IMR-90 (cell line): Measurements from ENCODE around the gene SLIT3. TPM values are rescaled to one million over a fixed set of nuclear protein-coding genes. Genes with fewer than 3 reads are reported as not detected.

ENCODE experiments used
- ATAC-seq: fragments of 200-7000 bp; cut with Tn5 transposase; 2 replicates; pipeline ENCODE4 v1.9.1; 2020; ENCODE audit warnings: low read depth, mild to moderate bottlenecking, moderate library complexity
- BruUV-seq: library from RNA; stranded (reverse); fragments of 400-500 nt; replicated peaks from 2 replicates; lab custom pipeline; 2021; lab: Mats Ljungman, UMichigan
- CTCF ChIA-PET: fragments of 300-600 bp; formaldehyde crosslinking; extraction: SDS; loops from one replicate; lab custom pipeline; 2021; ENCODE audit warnings: antibody characterized with exemption; lab: Yijun Ruan, JAX
- POLR2A ChIA-PET: fragments of 300-600 bp; sonication (Branson Sonifier 250); formaldehyde crosslinking; loops from one replicate; lab custom pipeline; 2022; ENCODE audit warnings: antibody characterized with exemption; ENCODE audit not compliant: unreplicated experiment; lab: Charles Lee
- DNase-seq: peaks from one replicate; pipeline ENCODE4 v3.0.0; 2013
- H2AFZ ChIP-seq: replicated peaks from 2 replicates; pipeline ENCODE3; 2013; ENCODE audit warnings: low read length, mild to moderate bottlenecking; ENCODE audit not compliant: poor library complexity
- H2AK5ac ChIP-seq: 2 replicates; pipeline ENCODE4 v1.6.1; 2013; ENCODE audit warnings: low read depth, low read length, inconsistent platforms
- H2AK9ac ChIP-seq: replicated peaks from 2 replicates; pipeline ENCODE3; 2013; ENCODE audit warnings: mild to moderate bottlenecking, low read depth, low read length, moderate library complexity; ENCODE audit not compliant: poor library complexity
- H2BK120ac ChIP-seq: 2 replicates; pipeline ENCODE4 v1.6.1; 2013; ENCODE audit warnings: low read depth, low read length, inconsistent platforms
- H2BK15ac ChIP-seq: 3 replicates; pipeline ENCODE4 v1.6.1; 2013; ENCODE audit warnings: low read depth, low read length, inconsistent platforms
- H2BK20ac ChIP-seq: 2 replicates; pipeline ENCODE4 v1.6.1; 2013; ENCODE audit warnings: low read depth, mild to moderate bottlenecking, inconsistent platforms, low read length, moderate library complexity
- H2BK5ac ChIP-seq: 2 replicates; pipeline ENCODE4 v1.6.1; 2013; ENCODE audit warnings: mild to moderate bottlenecking, low read depth, low read length, inconsistent platforms; ENCODE audit not compliant: poor library complexity, severe bottlenecking
- H3K14ac ChIP-seq: replicated peaks from 2 replicates; pipeline ENCODE4 v1.6.1; 2013; ENCODE audit warnings: low read depth, low read length, inconsistent platforms
- H3K18ac ChIP-seq: 2 replicates; pipeline ENCODE4 v1.6.1; 2013; ENCODE audit warnings: low read depth, low read length, control low read depth
- H3K23ac ChIP-seq: 2 replicates; pipeline ENCODE4 v1.6.1; 2013; ENCODE audit warnings: low read depth, low read length, inconsistent platforms
- H3K27ac ChIP-seq: 2 replicates; pipeline ENCODE4 v1.5.1; 2013; ENCODE audit warnings: mild to moderate bottlenecking, control low read depth, low read length; ENCODE audit not compliant: insufficient read depth
- H3K27me3 ChIP-seq: 2 replicates; pipeline ENCODE4 v1.6.1; 2013; ENCODE audit warnings: low read length; ENCODE audit not compliant: control insufficient read depth, insufficient read depth
- H3K36me3 ChIP-seq: 2 replicates; pipeline ENCODE4 v1.6.1; 2013; ENCODE audit warnings: low read length, mixed read lengths; ENCODE audit not compliant: control insufficient read depth, insufficient read depth
- H3K4ac ChIP-seq: 2 replicates; pipeline ENCODE4 v1.6.1; 2013; ENCODE audit warnings: low read depth, low read length, inconsistent platforms
- H3K4me1 ChIP-seq: 2 replicates; pipeline ENCODE4 v1.6.1; 2013; ENCODE audit warnings: low read length, mixed read lengths; ENCODE audit not compliant: control insufficient read depth, insufficient read depth
- H3K4me2 ChIP-seq: 2 replicates; pipeline ENCODE4 v1.6.1; 2013; ENCODE audit warnings: low read depth, mild to moderate bottlenecking, control low read depth, low read length, moderate library complexity
- H3K4me3 ChIP-seq: 2 replicates; pipeline ENCODE4 v1.5.1; 2013; ENCODE audit warnings: low read depth, mild to moderate bottlenecking, control low read depth, low read length, moderate library complexity; ENCODE audit not compliant: insufficient read depth
- H3K56ac ChIP-seq: 2 replicates; pipeline ENCODE4 v1.6.1; 2013; ENCODE audit warnings: low read length, inconsistent platforms; ENCODE audit not compliant: insufficient read depth; ENCODE audit errors: extremely low read depth
- H3K79me1 ChIP-seq, 2 experiments: 2 replicates each; pipeline ENCODE4 v1.6.1; 2013; ENCODE audit warnings: low read length in 2 of 2, inconsistent platforms in 1 of 2, low read depth in 1 of 2
- H3K9ac ChIP-seq: 2 replicates; pipeline ENCODE4 v1.6.1; 2013; ENCODE audit warnings: low read depth, low read length, control low read depth
- H3K9me1 ChIP-seq: 2 replicates; pipeline ENCODE4 v1.6.1; 2013; ENCODE audit warnings: low read length, inconsistent platforms; ENCODE audit not compliant: insufficient read depth
- H3K9me3 ChIP-seq: 2 replicates; pipeline ENCODE4 v1.6.1; 2013; ENCODE audit warnings: low read length; ENCODE audit not compliant: control insufficient read depth, insufficient read depth
- H4K20me1 ChIP-seq: 2 replicates; pipeline ENCODE4 v1.6.1; 2013; ENCODE audit warnings: low read length, inconsistent platforms; ENCODE audit not compliant: insufficient read depth
- H4K5ac ChIP-seq: 2 replicates; pipeline ENCODE4 v1.6.1; 2013; ENCODE audit warnings: mild to moderate bottlenecking, low read depth, low read length, control low read depth
- H4K8ac ChIP-seq, 2 experiments: 2 replicates each; pipeline ENCODE4 v1.6.1; 2013; ENCODE audit warnings: low read depth in 2 of 2, low read length in 2 of 2, control low read depth in 1 of 2, inconsistent platforms in 1 of 2
- H4K91ac ChIP-seq: 2 replicates; pipeline ENCODE4 v1.6.1; 2013; ENCODE audit warnings: low read depth, low read length, inconsistent platforms; ENCODE audit not compliant: insufficient read depth
- BHLHE40 ChIP-seq: fragments of 150-350 bp; IDR thresholded peaks from 2 replicates; pipeline ENCODE4 v1.6.1; 2016; ENCODE audit warnings: mild to moderate bottlenecking, low read depth, low read length
- CEBPB ChIP-seq: IDR thresholded peaks from 2 replicates; pipeline ENCODE4 v1.6.1; 2012; ENCODE audit warnings: low read depth, low read length, improper control_type of control experiment
- CHD1 ChIP-seq: IDR thresholded peaks from 2 replicates; pipeline ENCODE4 v1.6.1; 2012; ENCODE audit warnings: low read depth, low read length, improper control_type of control experiment
- CTCF ChIP-seq: conservative IDR thresholded peaks from 2 replicates; pipeline ENCODE4 v1.5.1; 2012; ENCODE audit warnings: mild to moderate bottlenecking, low read depth, low read length, improper control_type of control experiment
- FOS ChIP-seq: fragments of 150-350 bp; IDR thresholded peaks from 2 replicates; pipeline ENCODE4 v1.6.1; 2016; ENCODE audit warnings: low read depth, low read length
- MAFK ChIP-seq: IDR thresholded peaks from 2 replicates; pipeline ENCODE4 v1.6.1; 2012; ENCODE audit warnings: low read depth, low read length, improper control_type of control experiment
- MAZ ChIP-seq: IDR thresholded peaks from 2 replicates; pipeline ENCODE4 v1.6.1; 2012; ENCODE audit warnings: low read depth, mild to moderate bottlenecking, low read length, improper control_type of control experiment, moderate library complexity, borderline replicate concordance
- MXI1 ChIP-seq: IDR thresholded peaks from 2 replicates; pipeline ENCODE4 v1.6.1; 2012; ENCODE audit warnings: low read depth, mild to moderate bottlenecking, low read length, moderate library complexity, borderline replicate concordance
- NFE2L2 ChIP-seq: fragments of 150-350 bp; IDR thresholded peaks from 2 replicates; pipeline ENCODE4 v1.6.1; 2016; ENCODE audit warnings: low read depth, mild to moderate bottlenecking, low read length
- RAD21 ChIP-seq: IDR thresholded peaks from 2 replicates; pipeline ENCODE4 v1.6.1; 2012; ENCODE audit warnings: low read length, improper control_type of control experiment
- RFX5 ChIP-seq: IDR thresholded peaks from 2 replicates; pipeline ENCODE4 v1.8.0; 2012; ENCODE audit warnings: low read depth, mild to moderate bottlenecking, low read length, moderate library complexity
- SMC3 ChIP-seq: fragments of 150-350 bp; IDR thresholded peaks from 2 replicates; pipeline ENCODE4 v1.6.1; 2016; ENCODE audit warnings: low read depth, mild to moderate bottlenecking, antibody characterized with exemption, low read length, moderate library complexity
- USF2 ChIP-seq: fragments of 150-350 bp; IDR thresholded peaks from 2 replicates; pipeline ENCODE4 v1.6.1; 2017; ENCODE audit warnings: mild to moderate bottlenecking, antibody characterized with exemption, low read length, low read depth
- WGBS, 2 experiments: methylation state at CpG; one replicate each; pipeline versions ENCODE4 v1.1.5 to v1.1.7; 2013; ENCODE audit warnings: missing lambda C conversion rate in 2 of 2; ENCODE audit not compliant: insufficient read length in 1 of 2; ENCODE audit errors: extremely low coverage in 2 of 2; 5-methylcytosine and 5-hydroxymethylcytosine counted together
- dilution Hi-C: fragments of 300-500 bp; cut with HindIII; formaldehyde crosslinking; loops from one replicate; pipeline ENCODE4 v1.14.3; 2018; ENCODE audit warnings: low sequenced_read_pairs; ENCODE audit not compliant: unreplicated experiment
- in situ Hi-C: fragments of 300-500 bp; cut with MboI; formaldehyde crosslinking; loops from 3 replicates; pipeline ENCODE4 v1.14.3; 2019; ENCODE audit warnings: low sequenced_read_pairs, inconsistent platforms, mixed read lengths
- intact Hi-C: fragments of 100-400 bp; cut with micrococcal nuclease; formaldehyde crosslinking; loops from 2 replicates; pipeline ENCODE4 v1.10.0; 2022
- polyA plus RNA-seq, 3 experiments: library from polyadenylated mRNA; depleted of rRNA; stranded (reverse); fragments of >200 nt; gene quantifications; 2 replicates each; pipeline ENCODE4 v1.2.3, GENCODE V29; 2012; ENCODE audit warnings: low replicate concordance in 1 of 3
- total RNA-seq: library from RNA; depleted of rRNA; stranded (reverse); fragments of >200 nt; gene quantifications from 2 replicates; pipeline ENCODE4 v1.2.3, GENCODE V29; 2012

SLIT3 gene
- total and polyA plus RNA-seq, 2 of the 4 experiments (the other 2 are of a cell fraction): 0.18 to 0.50 TPM

- H2BK120ac ChIP-seq: no peak overlapping the region
- H3K14ac ChIP-seq: no peak overlapping the region
- H3K9me1 ChIP-seq: no peaks in the 10 kb centered on the region
- no CpG with 5 or more reads among the region's 1 CpG for WGBS, 2 experiments
- H2AK9ac ChIP-seq: no peak overlapping the region
- no peaks in the 10 kb centered on the region for H3K9me3 ChIP-seq
- H3K4me2 ChIP-seq: no peak overlapping the region
- in situ Hi-C loops (loop anchor here (25.0 kb wide), 1 partner anchor 1026 kb away; no protein-coding TSS in a partner anchor), dilution Hi-C loops (no loop called here), intact Hi-C loops (no loop called here)
- no peak overlapping the region for H3K9ac ChIP-seq
- H3K4ac ChIP-seq: no peak overlapping the region
- H4K5ac ChIP-seq: no peak overlapping the region
- CTCF ChIA-PET: no interaction called here
- no peak overlapping the region for H2AFZ ChIP-seq
- POLR2A ChIA-PET: no interaction called here
- H3K27me3 ChIP-seq: no peaks in the 10 kb centered on the region; the same call in 1 of the 2 replicates
- H4K91ac ChIP-seq: no peak overlapping the region
- DNase-seq (no peak), ATAC-seq (no peak)
- no peak overlapping the region for H2BK20ac ChIP-seq
- H4K20me1 ChIP-seq: no peaks in the 10 kb centered on the region
- no peak overlapping the region for H3K27ac ChIP-seq
- no peak for TF ChIP-seq RFX5
- no peak for TF ChIP-seq USF2
- no peak for TF ChIP-seq FOS
- TF ChIP-seq BHLHE40: no peak
- no peak for TF ChIP-seq NFE2L2
- TF ChIP-seq MAFK: no peak
- TF ChIP-seq CEBPB: no peak
- no peak for TF ChIP-seq MXI1
- no peak for TF ChIP-seq SMC3
- TF ChIP-seq MAZ: no peak
- TF ChIP-seq RAD21: no peak
- TF ChIP-seq CTCF: no peak
- no peak for TF ChIP-seq CHD1
- H2AK5ac ChIP-seq: no peak overlapping the region
- no peak overlapping the region for H2BK5ac ChIP-seq
- H3K23ac ChIP-seq: no peak overlapping the region
- H3K4me3 ChIP-seq: no peak overlapping the region
- no peak overlapping the region for H3K56ac ChIP-seq
- no peaks in the 10 kb centered on the region for H3K79me1 ChIP-seq
- H2BK15ac ChIP-seq: no peak overlapping the region
- no peaks in the 10 kb centered on the region for H3K4me1 ChIP-seq
- no peak overlapping the region for H4K8ac ChIP-seq
- no peaks in the 10 kb centered on the region for H3K36me3 ChIP-seq
- BruUV-seq: no TSS peak
- H3K18ac ChIP-seq: no peak overlapping the region
Observed at GRCh38 chr5:169288066-169288930, 12.6 kb downstream of the SLIT3 start.
